Measurements from ENCODE around the gene KRTAP5-6. TPM values are rescaled to one million over a fixed set of nuclear protein-coding genes. Genes with fewer than 3 reads are reported as not detected.

KRTAP5-6 gene, protein sequence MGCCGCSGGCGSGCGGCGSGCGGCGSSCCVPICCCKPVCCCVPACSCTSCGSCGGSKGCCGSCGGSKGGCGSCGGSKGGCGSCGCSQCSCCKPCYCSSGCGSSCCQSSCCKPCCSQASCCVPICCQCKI
- not detected in 2 replicates for total RNA-seq

DNA sequence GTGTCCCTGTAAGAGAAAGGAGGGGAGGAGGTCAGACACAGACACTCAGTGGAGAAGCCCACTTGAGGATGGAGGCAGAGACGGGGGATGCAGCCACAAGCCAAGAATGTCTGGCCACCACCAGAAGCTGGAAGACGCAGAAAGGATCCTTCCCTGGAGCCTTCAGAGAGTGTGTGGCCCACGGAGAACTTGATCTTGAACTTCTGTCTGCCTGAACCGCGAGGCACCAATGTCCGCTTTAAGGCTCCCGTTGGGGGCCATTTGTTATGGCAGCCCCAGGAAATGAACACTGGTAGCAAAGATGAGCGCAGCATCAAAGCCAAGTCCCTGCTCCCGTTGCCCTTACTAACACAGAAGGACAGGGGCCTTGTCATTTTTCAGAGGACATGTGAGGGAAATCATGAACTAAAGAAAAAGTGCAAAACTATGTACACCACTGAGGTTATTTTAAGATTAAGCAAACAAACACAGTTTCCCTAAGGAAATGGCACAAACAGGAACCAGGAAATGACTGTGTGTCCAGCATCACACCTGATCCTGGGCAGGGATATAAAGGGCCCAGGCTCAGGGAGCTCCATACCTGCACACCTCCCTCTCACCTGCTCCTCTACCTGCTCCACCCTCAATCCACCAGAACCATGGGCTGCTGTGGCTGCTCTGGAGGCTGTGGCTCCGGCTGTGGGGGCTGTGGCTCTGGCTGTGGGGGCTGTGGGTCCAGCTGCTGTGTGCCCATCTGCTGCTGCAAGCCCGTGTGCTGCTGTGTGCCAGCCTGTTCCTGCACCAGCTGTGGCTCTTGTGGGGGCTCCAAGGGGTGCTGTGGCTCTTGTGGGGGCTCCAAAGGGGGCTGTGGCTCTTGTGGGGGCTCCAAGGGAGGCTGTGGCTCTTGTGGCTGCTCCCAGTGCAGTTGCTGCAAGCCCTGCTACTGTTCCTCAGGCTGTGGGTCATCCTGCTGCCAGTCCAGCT is at the start of gene KRTAP5-6:
TSS of gene KRTAP5-6 (plus strand) at position 588 of the 963 bp plus-strand sequence. CDS start at position 639, 51 bp downstream.

Other genes with a start within 250 kb of the KRTAP5-6 start
- gene MOB2, start 210.4 kb upstream of the KRTAP5-6 start, total RNA-seq = 17.3 and 36.8 TPM in 2 replicates
- 0.14 and 0.66 TPM in 2 replicates for gene DUSP8, start 124.9 kb upstream of the KRTAP5-6 start, total RNA-seq
- not detected in 2 replicates for gene KRTAP5-1, start 111.9 kb upstream of the KRTAP5-6 start, total RNA-seq
- gene KRTAP5-2, start 98.9 kb upstream of the KRTAP5-6 start, total RNA-seq = not detected in 2 replicates
- not detected in 2 replicates for gene KRTAP5-3, start 88.7 kb upstream of the KRTAP5-6 start, total RNA-seq
- gene KRTAP5-4, start 75.1 kb upstream of the KRTAP5-6 start, total RNA-seq = not detected in 2 replicates
- not detected in 2 replicates for gene KRTAP5-5, start 67.4 kb upstream of the KRTAP5-6 start, total RNA-seq
- gene IFITM10, start 53.4 kb downstream of the KRTAP5-6 start, total RNA-seq = 0.22 and 0.43 TPM in 2 replicates
- gene CTSD, start 66.7 kb downstream of the KRTAP5-6 start, total RNA-seq = 101 and 265 TPM in 2 replicates
- not detected in 2 replicates for gene SYT8, start 137.8 kb downstream of the KRTAP5-6 start, total RNA-seq
- not detected in 2 replicates for gene TNNI2, start 141.8 kb downstream of the KRTAP5-6 start, total RNA-seq
- 0.22 TPM in 1 of 2 replicates, not detected in the other for gene LSP1, start 155.9 kb downstream of the KRTAP5-6 start, total RNA-seq
- not detected in 2 replicates for gene PRR33, start 194.7 kb downstream of the KRTAP5-6 start, total RNA-seq
- not detected in 2 replicates for gene TNNT3, start 222.5 kb downstream of the KRTAP5-6 start, total RNA-seq